Adrenal gland (tissue), 12 donors: ENCODE results near the gene RUVBL1. TPM values are rescaled to one million over a fixed set of nuclear protein-coding genes. Genes with fewer than 3 reads are reported as not detected.
"Not testable (repeated sequence)": the region's sequence is repeated elsewhere in the genome, so short reads cannot be mapped to it uniquely, and the experiment has no call there.

Experiments
- DNase-seq, 7 donors: peaks; one replicate each; pipeline ENCODE4 v3.0.0-alpha.2; 2019 to 2020
- H3K27ac ChIP-seq, 5 donors: fragments of 200-600 bp; sonication (generic) in 4 of 5; 1 replicate in 3 of 5; 2 replicates in 2 of 5; pipeline versions ENCODE4 v1.5.1 to v1.8.0; 2016 to 2020; ENCODE audit warnings: mild to moderate bottlenecking in 1 of 5
- H3K27me3 ChIP-seq: fragments of 200-600 bp; 2 replicates; pipeline ENCODE4 v1.8.0; 2021
- H3K36me3 ChIP-seq, 2 donors: fragments of 200-600 bp; replicated peaks in 1 of 2; 1 replicate in 1 of 2; 2 replicates in 1 of 2; pipeline versions ENCODE4 v1.5.1 to v1.8.0; 2018 to 2022
- H3K4me1 ChIP-seq, 2 donors: fragments of 200-600 bp; replicated peaks in 1 of 2; 1 replicate in 1 of 2; 2 replicates in 1 of 2; pipeline versions ENCODE4 v1.5.1 to v1.8.0; 2018 to 2021
- H3K4me3 ChIP-seq, 4 donors: fragments of 200-600 bp; sonication (generic) in 3 of 4; one replicate each; pipeline ENCODE4 v1.5.1; 2016 to 2018
- H3K9me3 ChIP-seq, 3 donors: fragments of 200-600 bp; sonication (generic) in 1 of 3; replicated peaks in 1 of 3; 1 replicate in 2 of 3; 2 replicates in 1 of 3; pipeline versions ENCODE4 v1.5.1 to v1.8.0; 2016 to 2021
- CTCF ChIP-seq, 6 experiments: fragments of 450-650 bp in 4 of 6; fragments of 200-600 bp in 2 of 6; sonication (generic) in 1 of 6; IDR thresholded peaks; 1 replicate in 5 of 6; 2 replicates in 1 of 6; pipeline versions ENCODE4 v1.5.1 to v1.8.0; 2016 to 2021; ENCODE audit warnings: antibody characterized with exemption in 6 of 6, mild to moderate bottlenecking in 2 of 6, moderate library complexity in 1 of 6
- POLR2A ChIP-seq, 2 donors: fragments of 450-650 bp; IDR thresholded peaks; one replicate each; pipeline ENCODE4 v1.6.1; 2017; ENCODE audit warnings: antibody characterized with exemption in 2 of 2, mild to moderate bottlenecking in 2 of 2, moderate library complexity in 1 of 2
- WGBS, 4 donors: extraction: QIAGEN DNeasy Blood & Tissue Kit in 2 of 4; methylation state at CpG; one replicate each; pipeline versions ENCODE4 v1.1.5 to v1.1.7; 2013 to 2017; 5-methylcytosine and 5-hydroxymethylcytosine counted together
- intact Hi-C, 2 donors: fragments of 100-400 bp; cut with DNase I; formaldehyde crosslinking; loops; one replicate each; pipeline versions ENCODE4 v1.14.1 to v1.15.0; 2022 to 2023
- polyA plus RNA-seq, 3 donors: library from polyadenylated mRNA; stranded (reverse); fragments of 200-250 nt in 2 of 3; fragments of 350-450 nt in 1 of 3; fragmentation: Illumina TruSeq in 1 of 3; extraction: RNeasy Lipid Tissue Mini Kit (QIAGEN cat#74804) in 1 of 3; gene quantifications; one replicate each; pipeline ENCODE4 v1.2.3, GENCODE V29; 2013 to 2014
- total RNA-seq, 9 donors: library from RNA; depleted of rRNA in 4 of 9; stranded (reverse); fragments of >200 nt in 4 of 9; fragments of 120-200 nt in 1 of 9; fragmentation: NEBNext Ultra II Directional in 1 of 9; extraction: Animal tissue kit (Norgen Biotek cat#: 25700) in 1 of 9; gene quantifications; one replicate each; pipeline versions ENCODE4 v1.1.0 to v1.2.4, GENCODE V29; 2013 to 2023
- donor health status: healthy with polysubstance abuse.
- donor health status: Bipolar disorder and iron deficiency.
- donor health status: DM: yes; HTN: yes; CAD: no.
- donor health status: DM: no; HTN: no; CAD: no.
- donor health status: DM: no; HTN: no; CAD: no.
- donor health status: DM: yes; HTN: yes; CAD: no.

The RUVBL1 gene
- total and polyA plus RNA-seq, 12 donors: 7.9 to 57.3 (median 25.4) TPM

- Histone ChIP-seq H3K9me3 (no peaks in the 10 kb centered on the region), H3K36me3 (no peaks in the 10 kb centered on the region), H3K4me3 (no peak overlapping the region), H3K27ac (no peak overlapping the region), H3K4me1 (no peaks in the 10 kb centered on the region), H3K27me3 (no peaks in the 10 kb centered on the region)
- intact Hi-C loops: loop anchor here in 1 of 2 donors (10.0 kb wide), 1 partner anchor 261 kb away; no protein-coding TSS in a partner anchor
- no peak for DNase-seq
- WGBS, 4 donors: 53 to 93% (median 82%) methylated on average over 5 of the region's 5 CpGs
- TF ChIP-seq CTCF (IDR thresholded peaks at IDR 0.05) (no peak), POLR2A (IDR thresholded peaks at IDR 0.05) (no peak)
Measured at GRCh38 chr3:128163432-128163831, 39.8 kb upstream of the RUVBL1 start.

- WGBS, 4 donors: 87 to 93% (median 92%) methylated on average over 5 of the region's 5 CpGs
- no peaks in the 10 kb centered on the region for H3K9me3 ChIP-seq
- no peaks in the 10 kb centered on the region for H3K36me3 ChIP-seq
- TF ChIP-seq CTCF (IDR thresholded peaks at IDR 0.05) (no peak), POLR2A (IDR thresholded peaks at IDR 0.05) (no peak)
- no peaks in the 10 kb centered on the region for H3K27me3 ChIP-seq
- no peak for DNase-seq
- no peak overlapping the region for H3K4me3 ChIP-seq
- H3K4me1 ChIP-seq: no peaks in the 10 kb centered on the region
- H3K27ac ChIP-seq: no peak overlapping the region
- intact Hi-C loops: loop anchor here in 1 of 2 donors (10.0 kb wide), 1 partner anchor 264 kb away; no protein-coding TSS in a partner anchor
Measured at GRCh38 chr3:128160661-128161060, 37.0 kb upstream of the RUVBL1 start.

- Histone ChIP-seq H3K4me3 (no peak overlapping the region), H3K27me3 (no peaks in the 10 kb centered on the region), H3K27ac (no peak overlapping the region), H3K36me3 (no peaks in the 10 kb centered on the region), H3K9me3 (no peaks in the 10 kb centered on the region), H3K4me1 (peaks cover 7 to 10% of the 10 kb centered on the region in 2 donors)
- 60 to 85% (median 77%) methylated on average over 3 of the region's 3 CpGs for WGBS, 4 donors
- no peak for TF ChIP-seq POLR2A (IDR thresholded peaks at IDR 0.05)
- TF ChIP-seq CTCF (IDR thresholded peaks at IDR 0.05): no peak
- no peak for DNase-seq
- intact Hi-C loops: no loop called here
Measured at GRCh38 chr3:128155616-128156360, 32.2 kb upstream of the RUVBL1 start.

GRCh38 chr3:128154354-128154753 is 30.7 kb upstream of the RUVBL1 start:
- H3K9me3 ChIP-seq, intact Hi-C loops, H3K36me3 ChIP-seq, H3K27me3 ChIP-seq, DNase-seq: not testable (repeated sequence)
- H3K27ac ChIP-seq: peak overlapping the region in 1 of 5 donors; percentile 92
- H3K4me1 ChIP-seq: peaks cover 7 to 10% of the 10 kb centered on the region in 2 donors
- peak overlapping the region in 1 of 4 donors; percentile 96 for H3K4me3 ChIP-seq
- 86 to 92% (median 88%) methylated on average over 16 of the region's 16 CpGs for WGBS, 4 donors
